Activated CD8-positive, alpha-beta T cell treated with anti-CD3 and anti-CD28 coated beads, Interleukin-2, amount 10 ng/mL, durations not matched to agents 7 days and 5 days (primary cell): ENCODE data around the gene LRRC66. TPM values are rescaled to one million over a fixed set of nuclear protein-coding genes. Genes with fewer than 3 reads are reported as not detected.

Experiments used
- total RNA-seq, 2 experiments: library from RNA; stranded (reverse); gene quantifications; one replicate each; pipeline ENCODE4 v1.2.3, GENCODE V29; 2021

LRRC66 gene
- total RNA-seq, 2 experiments from 2014 or later: 0.08 to 0.13 TPM

Other genes with a start within 250 kb of the LRRC66 start
- 10 to 100 TPM; 31.9 to 34.9 TPM for gene DCUN1D4, start 177.2 kb downstream of the LRRC66 start, total RNA-seq
- 10 to 100 TPM in 1 of 2 experiments, 1 to 10 TPM in 1; 8.1 to 13.0 TPM for gene SGCB, start 17.9 kb upstream of the LRRC66 start, total RNA-seq
- gene SPATA18, start 30.9 kb upstream of the LRRC66 start, total RNA-seq: under 1 TPM; 0.26 to 0.34 TPM